GM12892 (cell line): ENCODE results near the gene CAPN11.

Source experiments
- POLR2A ChIP-seq: IDR thresholded peaks from 2 replicates; pipeline ENCODE4 v1.6.1; 2011; ENCODE audit warnings: low read depth, low read length, control low read depth
- POLR2AphosphoS5 ChIP-seq: IDR thresholded peaks from 2 replicates; pipeline ENCODE4 v1.6.1; 2011; ENCODE audit warnings: low read depth, low read length, control low read depth
- TAF1 ChIP-seq: IDR thresholded peaks from 2 replicates; pipeline ENCODE4 v1.6.1; 2011; ENCODE audit warnings: low read depth, mild to moderate bottlenecking, control low read depth, low read length, borderline replicate concordance

DNA sequence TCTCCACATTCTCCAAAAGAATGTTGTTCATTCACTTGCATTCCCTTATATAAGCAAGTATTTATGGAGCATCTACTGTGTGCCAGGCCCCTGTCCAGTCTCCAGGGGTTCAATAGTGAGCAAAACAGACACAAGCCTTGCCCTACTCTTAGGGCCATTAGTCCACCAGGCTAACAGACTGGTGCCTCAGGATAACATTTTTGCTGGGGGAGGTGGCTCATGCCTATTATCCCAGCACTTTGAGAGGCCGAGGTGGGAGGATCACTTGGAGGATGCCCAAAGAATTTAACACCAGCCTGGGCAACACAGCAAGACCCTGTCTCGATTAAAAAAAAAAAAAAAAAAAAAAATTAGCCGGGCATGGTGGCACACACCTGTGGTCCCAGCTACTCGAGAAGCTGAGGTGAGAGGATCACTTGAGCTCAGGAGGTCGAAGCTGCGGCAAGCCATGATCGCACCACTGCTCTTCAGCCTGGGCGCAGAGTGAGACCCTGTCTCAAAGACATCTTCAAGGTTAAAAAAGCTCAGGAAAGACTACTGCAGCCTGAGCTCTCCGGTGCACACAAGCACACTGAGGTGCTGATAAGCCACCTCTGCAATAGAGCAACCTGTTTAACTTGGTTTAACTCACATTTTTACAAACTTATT lies 19.9 kb downstream of the CAPN11 start:
- TF ChIP-seq TAF1 (no peak), POLR2A (no peak), POLR2AphosphoS5 (no peak)
